Ovary (tissue), 3 donors: ENCODE measurements around the gene CENPX.

Experiments used
- CTCF ChIP-seq, 3 donors: fragments of 450-650 bp in 2 of 3; fragments of 200-600 bp in 1 of 3; IDR thresholded peaks; one replicate each; pipeline versions ENCODE4 v1.5.1 to v1.8.0; 2016 to 2022; ENCODE audit warnings: antibody characterized with exemption in 3 of 3, mild to moderate bottlenecking in 1 of 3
- EP300 ChIP-seq: sonication (generic); formaldehyde crosslinking; IDR thresholded peaks from one replicate; pipeline ENCODE4 v1.6.1; 2017; ENCODE audit warnings: antibody characterized with exemption
- POLR2A ChIP-seq: fragments of 450-650 bp; IDR thresholded peaks from one replicate; pipeline ENCODE4 v1.6.1; 2017; ENCODE audit warnings: antibody characterized with exemption, mild to moderate bottlenecking, moderate library complexity
- donor health status: DM: no; HTN: no; CAD: no.

- TF ChIP-seq POLR2A (no peak), CTCF (IDR thresholded peaks at IDR 0.05) (peak; percentile 86 to 97 (median 96)), EP300 (no peak)
These were observed 8.0 kb upstream of the CENPX start for GRCh38 chr17:82030470-82031302.
